HEK293 (cell line): ENCODE measurements around the gene TRAPPC13.

Experiments
- CTCF ChIA-PET: fragments of 350-600 bp; formaldehyde crosslinking; extraction: SDS; loops from one replicate; lab custom pipeline; 2021; ENCODE audit warnings: antibody characterized with exemption; lab: Yijun Ruan, JAX
- POLR2A ChIA-PET: fragments of 300-600 bp; formaldehyde crosslinking; extraction: SDS; loops from one replicate; lab custom pipeline; 2020; ENCODE audit warnings: antibody characterized with exemption, inconsistent platforms; lab: Yijun Ruan, JAX
- H3K27ac ChIP-seq: fragments of 200-500 bp; sonication (Bioruptor generic); 2 replicates; pipeline ENCODE4 v1.5.1; 2014; ENCODE audit warnings: low read depth, low read length, control low read depth, inconsistent platforms; ENCODE audit errors: extremely low read depth
- H3K36me3 ChIP-seq, 2 experiments: fragments of 200-500 bp in 1 of 2; sonication (Bioruptor generic) in 1 of 2; 1 replicate in 1 of 2; 2 replicates in 1 of 2; pipeline ENCODE4 v1.5.1; 2014 to 2017; ENCODE audit warnings: inconsistent platforms in 2 of 2, low read length in 2 of 2; ENCODE audit not compliant: control insufficient read depth in 2 of 2, insufficient read depth in 1 of 2
- H3K4me1 ChIP-seq: fragments of 200-500 bp; sonication (Bioruptor generic); 2 replicates; pipeline ENCODE4 v1.5.1; 2014; ENCODE audit warnings: mild to moderate bottlenecking, low read length, inconsistent platforms; ENCODE audit not compliant: control insufficient read depth, insufficient read depth
- H3K4me3 ChIP-seq: 2 replicates; pipeline ENCODE4 v1.5.1; 2011; ENCODE audit warnings: low read depth, mild to moderate bottlenecking, control low read depth, low read length, moderate library complexity
- H3K9me3 ChIP-seq: fragments of 200-500 bp; sonication (Bioruptor generic); 2 replicates; pipeline ENCODE4 v1.5.1; 2014; ENCODE audit warnings: low read depth, low read length, inconsistent platforms; ENCODE audit not compliant: control insufficient read depth, insufficient read depth
- EGR2 ChIP-seq: fragments of 450-650 bp; formaldehyde crosslinking; IDR thresholded peaks from 2 replicates; pipeline ENCODE4 v1.5.1; 2016; ENCODE audit warnings: low read depth, missing biosample characterization, missing genetic modification characterization
- HOXC10 ChIP-seq: sonication (generic); formaldehyde crosslinking; IDR thresholded peaks from 2 replicates; pipeline ENCODE4 v1.8.1; 2023; ENCODE audit warnings: mild to moderate bottlenecking, missing genetic modification reagents
- KLF8 ChIP-seq: fragments of 450-650 bp; formaldehyde crosslinking; IDR thresholded peaks from 2 replicates; pipeline ENCODE4 v1.5.1; 2016; ENCODE audit warnings: missing biosample characterization, missing genetic modification characterization
- MYNN ChIP-seq: fragments of 450-650 bp; formaldehyde crosslinking; IDR thresholded peaks from 2 replicates; pipeline ENCODE4 v1.5.1; 2016; ENCODE audit warnings: missing biosample characterization, missing genetic modification characterization, borderline replicate concordance
- SCRT2 ChIP-seq: fragments of 450-650 bp; formaldehyde crosslinking; IDR thresholded peaks from 2 replicates; pipeline ENCODE4 v1.5.1; 2016; ENCODE audit warnings: missing biosample characterization, missing genetic modification characterization
- YY2 ChIP-seq: fragments of 450-650 bp; formaldehyde crosslinking; IDR thresholded peaks from 2 replicates; pipeline ENCODE4 v1.5.1; 2016; ENCODE audit warnings: missing biosample characterization, missing genetic modification characterization
- ZBTB1 ChIP-seq: fragments of 450-650 bp; formaldehyde crosslinking; IDR thresholded peaks from 2 replicates; pipeline ENCODE4 v1.5.1; 2016; ENCODE audit warnings: missing biosample characterization, missing genetic modification characterization
- ZBTB17 ChIP-seq: fragments of 450-650 bp; formaldehyde crosslinking; IDR thresholded peaks from 2 replicates; pipeline ENCODE4 v1.5.1; 2016; ENCODE audit warnings: missing biosample characterization, missing genetic modification characterization
- ZFP3 ChIP-seq: fragments of 450-650 bp; formaldehyde crosslinking; IDR thresholded peaks from 2 replicates; pipeline ENCODE4 v1.5.1; 2016; ENCODE audit warnings: low read depth, missing biosample characterization, missing genetic modification characterization
- ZFP69B ChIP-seq: fragments of 450-650 bp; formaldehyde crosslinking; IDR thresholded peaks from 2 replicates; pipeline ENCODE4 v1.5.1; 2016; ENCODE audit warnings: missing biosample characterization, missing genetic modification characterization
- ZIC2 ChIP-seq: fragments of 450-650 bp; formaldehyde crosslinking; IDR thresholded peaks from 2 replicates; pipeline ENCODE4 v1.5.1; 2016; ENCODE audit warnings: missing biosample characterization, missing genetic modification characterization
- ZNF114 ChIP-seq: fragments of 450-650 bp; formaldehyde crosslinking; IDR thresholded peaks from 2 replicates; pipeline ENCODE4 v1.5.0; 2017; ENCODE audit warnings: missing biosample characterization, missing genetic modification characterization
- ZNF155 ChIP-seq: fragments of 450-650 bp; formaldehyde crosslinking; IDR thresholded peaks from 2 replicates; pipeline ENCODE4 v1.5.1; 2016; ENCODE audit warnings: missing biosample characterization, missing genetic modification characterization
- ZNF184 ChIP-seq: fragments of 450-650 bp; IDR thresholded peaks from 2 replicates; pipeline ENCODE4 v1.5.1; 2018; ENCODE audit warnings: missing biosample characterization, mild to moderate bottlenecking, missing genetic modification characterization
- ZNF211 ChIP-seq: fragments of 450-650 bp; formaldehyde crosslinking; IDR thresholded peaks from 2 replicates; pipeline ENCODE4 v1.5.1; 2016; ENCODE audit warnings: low read depth, missing biosample characterization, missing genetic modification characterization
- ZNF366 ChIP-seq: fragments of 450-650 bp; formaldehyde crosslinking; conservative IDR thresholded peaks from 2 replicates; pipeline ENCODE4 v1.5.1; 2016; ENCODE audit warnings: missing biosample characterization, missing genetic modification characterization
- ZNF391 ChIP-seq: fragments of 450-650 bp; formaldehyde crosslinking; IDR thresholded peaks from 2 replicates; pipeline ENCODE4 v1.5.1; 2016; ENCODE audit warnings: low read depth, missing biosample characterization, missing genetic modification characterization, borderline replicate concordance
- ZNF560 ChIP-seq: fragments of 450-650 bp; formaldehyde crosslinking; IDR thresholded peaks from 2 replicates; pipeline ENCODE4 v1.5.1; 2017; ENCODE audit warnings: missing biosample characterization, missing genetic modification characterization, borderline replicate concordance
- ZNF571 ChIP-seq: fragments of 450-650 bp; formaldehyde crosslinking; IDR thresholded peaks from 2 replicates; pipeline ENCODE4 v1.5.0; 2017; ENCODE audit warnings: missing biosample characterization, missing genetic modification characterization
- ZNF677 ChIP-seq: fragments of 450-650 bp; IDR thresholded peaks from 2 replicates; pipeline ENCODE4 v1.5.0; 2018; ENCODE audit warnings: missing biosample characterization, mild to moderate bottlenecking, missing genetic modification characterization, moderate library complexity
- ZNF747 ChIP-seq: fragments of 450-650 bp; formaldehyde crosslinking; IDR thresholded peaks from 2 replicates; pipeline ENCODE4 v1.5.1; 2016; ENCODE audit warnings: missing biosample characterization, missing genetic modification characterization
- ZXDB ChIP-seq: fragments of 450-650 bp; formaldehyde crosslinking; IDR thresholded peaks from 2 replicates; pipeline ENCODE4 v1.5.1; 2016; ENCODE audit warnings: missing biosample characterization, missing genetic modification characterization
- TF ChIP-seq, protein P1 (sequence below): fragments of 450-650 bp; formaldehyde crosslinking; IDR thresholded peaks from 2 replicates; pipeline ENCODE4 v1.5.1; 2016; ENCODE audit warnings: missing biosample characterization, missing genetic modification characterization
- TF ChIP-seq, protein P2 (sequence below): fragments of 450-650 bp; formaldehyde crosslinking; IDR thresholded peaks from 2 replicates; pipeline ENCODE4 v1.5.1; 2016; ENCODE audit warnings: missing biosample characterization, missing genetic modification characterization
- TF ChIP-seq, protein P3 (sequence below): fragments of 450-650 bp; formaldehyde crosslinking; IDR thresholded peaks from 2 replicates; pipeline ENCODE4 v1.5.1; 2017; ENCODE audit warnings: missing biosample characterization, missing genetic modification characterization
- TF ChIP-seq, protein P4 (sequence below): fragments of 450-650 bp; formaldehyde crosslinking; IDR thresholded peaks from 2 replicates; pipeline ENCODE4 v1.5.1; 2016; ENCODE audit warnings: missing biosample characterization, missing genetic modification characterization
- TF ChIP-seq, protein P5 (sequence below): fragments of 450-650 bp; formaldehyde crosslinking; IDR thresholded peaks from 2 replicates; pipeline ENCODE4 v1.5.1; 2016; ENCODE audit warnings: missing biosample characterization, missing genetic modification characterization
- TF ChIP-seq, protein P6 (sequence below): fragments of 450-650 bp; formaldehyde crosslinking; IDR thresholded peaks from 2 replicates; pipeline ENCODE4 v1.5.1; 2017; ENCODE audit warnings: missing biosample characterization, missing genetic modification characterization

Gene TRAPPC13

DNA sequence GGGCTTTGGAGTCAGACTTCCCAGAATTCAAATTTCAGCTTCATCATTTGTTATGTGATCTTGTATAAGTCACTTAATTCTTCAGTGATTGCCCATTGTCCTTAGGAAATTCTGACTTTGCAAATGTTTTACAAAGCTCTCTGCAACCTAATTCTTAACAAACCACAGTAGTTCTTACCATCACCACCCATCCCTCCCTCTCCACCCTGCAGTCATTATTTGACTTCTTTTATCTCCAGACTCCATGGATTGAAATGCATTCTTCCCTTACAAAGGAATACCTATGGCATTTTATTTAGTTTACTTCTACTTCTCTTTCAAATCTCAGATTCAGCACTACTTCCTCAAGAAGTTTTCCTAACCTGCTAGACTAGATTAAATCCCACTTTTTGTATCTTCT lies 23.1 kb downstream of the TRAPPC13 start:
- Histone ChIP-seq H3K27ac (no peak overlapping the region), H3K4me1 (no peaks in the 10 kb centered on the region), H3K9me3 (no peaks in the 10 kb centered on the region), H3K36me3 (peaks cover 4 to 9% of the 10 kb centered on the region in 2 experiments), H3K4me3 (no peak overlapping the region)
- POLR2A ChIA-PET = no interaction called here
- TF ChIP-seq ZBTB17 (tag by site-specific recombination) (no peak), HOXC10 (CRISPR knock-in tag) (no peak), ZNF677 (tag by site-specific recombination) (no peak), SCRT2 (tag by site-specific recombination) (no peak), ZXDB (tag by site-specific recombination) (no peak), ZIC2 (tag by site-specific recombination) (no peak), ZNF184 (no peak), ZNF391 (tag by site-specific recombination) (no peak), EGR2 (tag by site-specific recombination) (no peak), ZFP69B (tag by site-specific recombination) (no peak)
- TF ChIP-seq, protein P1, sequence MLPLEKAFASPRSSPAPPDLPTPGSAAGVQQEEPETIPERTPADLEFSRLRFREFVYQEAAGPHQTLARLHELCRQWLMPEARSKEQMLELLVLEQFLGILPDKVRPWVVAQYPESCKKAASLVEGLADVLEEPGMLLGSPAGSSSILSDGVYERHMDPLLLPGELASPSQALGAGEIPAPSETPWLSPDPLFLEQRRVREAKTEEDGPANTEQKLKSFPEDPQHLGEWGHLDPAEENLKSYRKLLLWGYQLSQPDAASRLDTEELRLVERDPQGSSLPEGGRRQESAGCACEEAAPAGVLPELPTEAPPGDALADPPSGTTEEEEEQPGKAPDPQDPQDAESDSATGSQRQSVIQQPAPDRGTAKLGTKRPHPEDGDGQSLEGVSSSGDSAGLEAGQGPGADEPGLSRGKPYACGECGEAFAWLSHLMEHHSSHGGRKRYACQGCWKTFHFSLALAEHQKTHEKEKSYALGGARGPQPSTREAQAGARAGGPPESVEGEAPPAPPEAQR = no peak
- TF ChIP-seq, protein P2, sequence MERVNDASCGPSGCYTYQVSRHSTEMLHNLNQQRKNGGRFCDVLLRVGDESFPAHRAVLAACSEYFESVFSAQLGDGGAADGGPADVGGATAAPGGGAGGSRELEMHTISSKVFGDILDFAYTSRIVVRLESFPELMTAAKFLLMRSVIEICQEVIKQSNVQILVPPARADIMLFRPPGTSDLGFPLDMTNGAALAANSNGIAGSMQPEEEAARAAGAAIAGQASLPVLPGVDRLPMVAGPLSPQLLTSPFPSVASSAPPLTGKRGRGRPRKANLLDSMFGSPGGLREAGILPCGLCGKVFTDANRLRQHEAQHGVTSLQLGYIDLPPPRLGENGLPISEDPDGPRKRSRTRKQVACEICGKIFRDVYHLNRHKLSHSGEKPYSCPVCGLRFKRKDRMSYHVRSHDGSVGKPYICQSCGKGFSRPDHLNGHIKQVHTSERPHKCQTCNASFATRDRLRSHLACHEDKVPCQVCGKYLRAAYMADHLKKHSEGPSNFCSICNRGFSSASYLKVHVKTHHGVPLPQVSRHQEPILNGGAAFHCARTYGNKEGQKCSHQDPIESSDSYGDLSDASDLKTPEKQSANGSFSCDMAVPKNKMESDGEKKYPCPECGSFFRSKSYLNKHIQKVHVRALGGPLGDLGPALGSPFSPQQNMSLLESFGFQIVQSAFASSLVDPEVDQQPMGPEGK = no peak
- TF ChIP-seq, protein P3, sequence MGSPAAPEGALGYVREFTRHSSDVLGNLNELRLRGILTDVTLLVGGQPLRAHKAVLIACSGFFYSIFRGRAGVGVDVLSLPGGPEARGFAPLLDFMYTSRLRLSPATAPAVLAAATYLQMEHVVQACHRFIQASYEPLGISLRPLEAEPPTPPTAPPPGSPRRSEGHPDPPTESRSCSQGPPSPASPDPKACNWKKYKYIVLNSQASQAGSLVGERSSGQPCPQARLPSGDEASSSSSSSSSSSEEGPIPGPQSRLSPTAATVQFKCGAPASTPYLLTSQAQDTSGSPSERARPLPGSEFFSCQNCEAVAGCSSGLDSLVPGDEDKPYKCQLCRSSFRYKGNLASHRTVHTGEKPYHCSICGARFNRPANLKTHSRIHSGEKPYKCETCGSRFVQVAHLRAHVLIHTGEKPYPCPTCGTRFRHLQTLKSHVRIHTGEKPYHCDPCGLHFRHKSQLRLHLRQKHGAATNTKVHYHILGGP = no peak
- CTCF ChIA-PET = interaction anchor here (0.5 kb wide), 1 partner anchor 16 kb away, joined by 3 read pairs; no protein-coding TSS in a partner anchor

DNA sequence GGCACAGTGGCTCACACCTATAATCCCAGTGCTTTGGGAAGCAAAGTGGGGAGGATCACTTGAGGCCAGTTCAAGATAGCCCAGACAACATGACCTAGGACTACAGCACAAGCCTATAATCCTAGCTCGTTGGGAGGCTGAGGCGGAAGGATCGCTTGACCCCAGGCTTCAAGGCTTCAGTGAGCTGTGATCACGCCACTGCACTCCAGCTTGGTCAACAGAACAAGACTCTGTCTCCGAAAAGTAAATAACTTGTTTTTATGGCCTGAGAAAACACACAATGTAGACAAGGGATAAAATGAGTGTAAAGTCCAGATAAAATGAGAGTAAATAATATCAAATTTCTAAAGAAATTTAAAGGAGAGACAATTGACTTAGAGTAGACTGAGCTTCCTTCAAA lies 26.3 kb downstream of the TRAPPC13 start:
- CTCF ChIA-PET = interaction anchor here (0.8 to 0.9 kb wide), 2 partner anchors 9 to 13 kb away, joined by 4 to 5 read pairs; no protein-coding TSS in a partner anchor
- H3K36me3 ChIP-seq = peaks cover 7 to 9% of the 10 kb centered on the region in 2 experiments
- POLR2A ChIA-PET = interaction anchor here (0.6 kb wide), 1 partner anchor 672 kb away, joined by 3 read pairs; no protein-coding TSS in a partner anchor
- no peaks in the 10 kb centered on the region for H3K9me3 ChIP-seq
- no peak overlapping the region for H3K27ac ChIP-seq
- no peak overlapping the region for H3K4me3 ChIP-seq
- no peaks in the 10 kb centered on the region for H3K4me1 ChIP-seq
- TF ChIP-seq, protein P4, sequence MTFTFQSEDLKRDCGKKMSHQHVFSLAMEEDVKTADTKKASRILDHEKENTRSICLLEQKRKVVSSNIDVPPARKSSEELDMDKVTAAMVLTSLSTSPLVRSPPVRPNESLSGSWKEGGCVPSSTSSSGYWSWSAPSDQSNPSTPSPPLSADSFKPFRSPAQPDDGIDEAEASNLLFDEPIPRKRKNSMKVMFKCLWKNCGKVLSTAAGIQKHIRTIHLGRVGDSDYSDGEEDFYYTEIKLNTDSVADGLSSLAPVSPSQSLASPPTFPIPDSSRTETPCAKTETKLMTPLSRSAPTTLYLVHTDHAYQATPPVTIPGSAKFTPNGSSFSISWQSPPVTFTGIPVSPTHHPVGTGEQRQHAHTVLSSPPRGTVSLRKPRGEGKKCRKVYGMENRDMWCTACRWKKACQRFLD (tag by site-specific recombination) = no peak
- TF ChIP-seq ZBTB1 (tag by site-specific recombination) (no peak), ZNF571 (tag by site-specific recombination) (no peak), KLF8 (tag by site-specific recombination) (no peak), MYNN (tag by site-specific recombination) (no peak), ZNF747 (tag by site-specific recombination) (no peak), YY2 (tag by site-specific recombination) (no peak), ZNF211 (no peak), ZNF114 (tag by site-specific recombination) (no peak), ZNF155 (tag by site-specific recombination) (no peak), ZNF366 (tag by site-specific recombination) (no peak), ZFP3 (tag by site-specific recombination) (no peak), ZNF560 (tag by site-specific recombination) (no peak)
- TF ChIP-seq, protein P5, sequence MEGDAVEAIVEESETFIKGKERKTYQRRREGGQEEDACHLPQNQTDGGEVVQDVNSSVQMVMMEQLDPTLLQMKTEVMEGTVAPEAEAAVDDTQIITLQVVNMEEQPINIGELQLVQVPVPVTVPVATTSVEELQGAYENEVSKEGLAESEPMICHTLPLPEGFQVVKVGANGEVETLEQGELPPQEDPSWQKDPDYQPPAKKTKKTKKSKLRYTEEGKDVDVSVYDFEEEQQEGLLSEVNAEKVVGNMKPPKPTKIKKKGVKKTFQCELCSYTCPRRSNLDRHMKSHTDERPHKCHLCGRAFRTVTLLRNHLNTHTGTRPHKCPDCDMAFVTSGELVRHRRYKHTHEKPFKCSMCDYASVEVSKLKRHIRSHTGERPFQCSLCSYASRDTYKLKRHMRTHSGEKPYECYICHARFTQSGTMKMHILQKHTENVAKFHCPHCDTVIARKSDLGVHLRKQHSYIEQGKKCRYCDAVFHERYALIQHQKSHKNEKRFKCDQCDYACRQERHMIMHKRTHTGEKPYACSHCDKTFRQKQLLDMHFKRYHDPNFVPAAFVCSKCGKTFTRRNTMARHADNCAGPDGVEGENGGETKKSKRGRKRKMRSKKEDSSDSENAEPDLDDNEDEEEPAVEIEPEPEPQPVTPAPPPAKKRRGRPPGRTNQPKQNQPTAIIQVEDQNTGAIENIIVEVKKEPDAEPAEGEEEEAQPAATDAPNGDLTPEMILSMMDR (tag by site-specific recombination) = no peak
- TF ChIP-seq, protein P6, sequence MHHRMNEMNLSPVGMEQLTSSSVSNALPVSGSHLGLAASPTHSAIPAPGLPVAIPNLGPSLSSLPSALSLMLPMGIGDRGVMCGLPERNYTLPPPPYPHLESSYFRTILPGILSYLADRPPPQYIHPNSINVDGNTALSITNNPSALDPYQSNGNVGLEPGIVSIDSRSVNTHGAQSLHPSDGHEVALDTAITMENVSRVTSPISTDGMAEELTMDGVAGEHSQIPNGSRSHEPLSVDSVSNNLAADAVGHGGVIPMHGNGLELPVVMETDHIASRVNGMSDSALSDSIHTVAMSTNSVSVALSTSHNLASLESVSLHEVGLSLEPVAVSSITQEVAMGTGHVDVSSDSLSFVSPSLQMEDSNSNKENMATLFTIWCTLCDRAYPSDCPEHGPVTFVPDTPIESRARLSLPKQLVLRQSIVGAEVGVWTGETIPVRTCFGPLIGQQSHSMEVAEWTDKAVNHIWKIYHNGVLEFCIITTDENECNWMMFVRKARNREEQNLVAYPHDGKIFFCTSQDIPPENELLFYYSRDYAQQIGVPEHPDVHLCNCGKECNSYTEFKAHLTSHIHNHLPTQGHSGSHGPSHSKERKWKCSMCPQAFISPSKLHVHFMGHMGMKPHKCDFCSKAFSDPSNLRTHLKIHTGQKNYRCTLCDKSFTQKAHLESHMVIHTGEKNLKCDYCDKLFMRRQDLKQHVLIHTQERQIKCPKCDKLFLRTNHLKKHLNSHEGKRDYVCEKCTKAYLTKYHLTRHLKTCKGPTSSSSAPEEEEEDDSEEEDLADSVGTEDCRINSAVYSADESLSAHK (tag by site-specific recombination) = no peak
